GM12875 (cell line): Measurements from ENCODE around the gene LAMB4.

Experiments
- H3K4me3 ChIP-seq: one replicate; pipeline ENCODE4 v1.5.1; 2011; ENCODE audit warnings: low read depth, low read length, control low read depth
- CTCF ChIP-seq: IDR thresholded peaks from 2 replicates; pipeline ENCODE4 v1.5.1; 2011; ENCODE audit warnings: low read depth, mild to moderate bottlenecking, control low read depth, inconsistent platforms, low read length, moderate library complexity, borderline replicate concordance; ENCODE audit not compliant: insufficient read depth

Gene LAMB4

GRCh38 chr7:108124820-108125219, 5.3 kb downstream of the LAMB4 start:
- no peak overlapping the region for H3K4me3 ChIP-seq
- no peak for TF ChIP-seq CTCF

DNA sequence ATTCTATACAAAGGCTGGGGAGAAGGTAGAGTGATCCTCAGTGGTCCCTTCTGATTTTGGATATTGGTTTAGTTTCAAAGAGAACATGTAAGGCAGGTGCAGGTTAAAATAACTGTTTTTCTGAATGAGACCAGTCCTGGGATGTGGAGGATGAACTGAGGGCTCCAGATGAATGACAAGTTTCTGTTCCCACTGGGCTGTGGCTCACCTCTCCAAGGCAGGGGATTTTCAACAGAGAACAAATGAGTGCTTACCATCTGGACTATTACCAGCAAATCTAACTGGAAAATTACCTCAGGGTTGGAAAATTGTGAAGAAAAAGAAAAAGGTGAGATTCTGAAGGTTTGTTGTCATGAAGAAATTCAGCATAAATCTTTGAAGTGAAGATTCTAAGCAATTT, 8.0 kb downstream of the LAMB4 start:
- H3K4me3 ChIP-seq: no peak overlapping the region
- TF ChIP-seq CTCF: no peak

- no peak overlapping the region for H3K4me3 ChIP-seq
- TF ChIP-seq CTCF: no peak
These were observed 9.2 kb downstream of the LAMB4 start for GRCh38 chr7:108120933-108121332.

- TF ChIP-seq CTCF: no peak
- H3K4me3 ChIP-seq: no peak overlapping the region
These were observed 10.0 kb downstream of the LAMB4 start for GRCh38 chr7:108120196-108120595.

DNA sequence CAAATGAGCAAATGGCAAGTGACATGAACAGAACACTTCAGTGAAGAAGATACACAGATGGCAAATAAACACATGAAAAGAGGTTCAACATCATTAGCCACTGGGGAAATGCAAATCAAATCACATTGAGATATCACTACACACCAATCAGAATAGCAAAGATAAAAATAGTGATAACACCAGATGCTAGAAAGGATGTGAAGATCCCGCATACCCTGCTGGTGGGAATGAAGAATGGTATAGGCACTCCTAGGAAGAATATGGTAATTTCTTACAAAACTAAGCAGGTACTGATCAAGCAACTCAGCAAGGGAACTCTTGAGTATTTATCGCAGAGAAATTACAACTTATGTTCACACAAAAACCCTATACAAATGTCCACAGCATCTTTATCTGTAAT, 11.2 kb downstream of the LAMB4 start:
- H3K4me3 ChIP-seq: no peak overlapping the region
- TF ChIP-seq CTCF: no peak

- peak; percentile 86 for TF ChIP-seq CTCF
These were observed 15.9 kb downstream of the LAMB4 start for GRCh38 chr7:108114117-108114841.

DNA sequence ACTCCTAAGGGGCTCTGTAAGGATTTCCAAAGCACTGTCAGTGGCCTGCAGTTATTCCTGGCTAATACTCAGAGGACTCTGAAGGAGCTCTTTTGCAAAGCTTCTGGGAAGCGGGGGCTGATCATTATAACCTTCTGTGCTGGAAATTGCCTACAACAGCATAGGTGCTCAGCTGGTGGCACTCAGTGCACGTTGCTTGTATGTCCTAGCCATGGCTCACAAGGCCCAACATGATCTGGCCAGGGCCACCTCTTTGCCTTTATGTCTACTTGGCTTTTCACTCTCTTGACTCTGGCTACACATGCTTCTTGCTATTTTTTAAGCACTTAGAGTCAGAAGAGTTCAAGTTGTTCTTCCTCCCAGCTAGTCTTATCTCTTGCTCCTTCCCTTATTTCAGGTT, 17.5 kb downstream of the LAMB4 start:
- no peak overlapping the region for H3K4me3 ChIP-seq
- TF ChIP-seq CTCF: no peak

More at GRCh38 chr7:108114117-108114841, 15.9 kb downstream of the LAMB4 start:
- no peak overlapping the region for H3K4me3 ChIP-seq
